ENCODE measurements around the gene ZHX3. TPM values are rescaled to one million over a fixed set of nuclear protein-coding genes. Genes with fewer than 3 reads are reported as not detected.

Gene ZHX3
- total and polyA plus RNA-seq, 9 of the 15 experiments (the other 6 are each of a cell fraction or from before 2014, with no cell fraction given) = 0.80 to 14.6 (median 4.9) TPM

DNA sequence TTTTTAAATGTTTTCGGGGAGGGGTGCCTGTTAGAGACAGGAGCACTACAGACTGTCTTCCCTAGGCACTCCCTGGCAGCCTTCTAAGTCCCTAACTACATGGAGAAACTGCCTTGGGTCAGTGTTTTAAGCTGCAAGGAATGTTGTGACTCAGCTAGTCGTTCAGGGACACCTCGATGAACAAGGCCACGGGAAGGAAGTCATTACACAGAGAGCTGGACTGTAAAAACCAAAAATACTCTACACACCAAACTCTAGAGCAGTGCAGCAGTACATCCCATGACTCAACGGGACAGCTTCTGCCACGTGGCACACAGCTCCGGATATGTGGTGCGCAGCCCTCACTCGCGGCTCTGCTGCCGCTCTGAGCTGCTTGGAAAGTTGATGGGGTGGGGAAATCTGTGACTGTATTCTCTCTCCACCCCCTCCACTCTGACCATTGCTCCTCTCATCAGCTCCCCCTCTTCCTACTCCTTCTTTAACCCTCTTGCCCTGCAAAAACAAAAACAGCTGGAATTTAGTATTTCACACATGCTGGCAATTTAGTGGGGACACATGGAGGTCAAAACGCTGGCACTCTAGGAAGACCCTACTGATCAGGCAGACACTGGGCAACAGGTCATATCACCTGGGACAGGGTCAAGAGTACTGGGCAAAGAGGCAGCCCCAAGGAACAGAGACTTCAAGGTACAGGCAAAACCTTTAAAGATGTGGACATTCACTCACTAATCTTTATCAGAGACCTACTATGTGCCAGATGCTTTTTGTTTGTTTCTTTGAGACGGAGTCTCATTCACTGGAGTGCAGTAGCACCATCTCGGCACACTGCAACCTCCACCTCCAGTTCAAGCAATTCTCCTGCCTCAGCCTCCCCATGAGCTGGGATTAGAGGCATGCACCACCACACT, 12.2 kb upstream of the ZHX3 start (continued):
- TF ChIP-seq, protein P1, sequence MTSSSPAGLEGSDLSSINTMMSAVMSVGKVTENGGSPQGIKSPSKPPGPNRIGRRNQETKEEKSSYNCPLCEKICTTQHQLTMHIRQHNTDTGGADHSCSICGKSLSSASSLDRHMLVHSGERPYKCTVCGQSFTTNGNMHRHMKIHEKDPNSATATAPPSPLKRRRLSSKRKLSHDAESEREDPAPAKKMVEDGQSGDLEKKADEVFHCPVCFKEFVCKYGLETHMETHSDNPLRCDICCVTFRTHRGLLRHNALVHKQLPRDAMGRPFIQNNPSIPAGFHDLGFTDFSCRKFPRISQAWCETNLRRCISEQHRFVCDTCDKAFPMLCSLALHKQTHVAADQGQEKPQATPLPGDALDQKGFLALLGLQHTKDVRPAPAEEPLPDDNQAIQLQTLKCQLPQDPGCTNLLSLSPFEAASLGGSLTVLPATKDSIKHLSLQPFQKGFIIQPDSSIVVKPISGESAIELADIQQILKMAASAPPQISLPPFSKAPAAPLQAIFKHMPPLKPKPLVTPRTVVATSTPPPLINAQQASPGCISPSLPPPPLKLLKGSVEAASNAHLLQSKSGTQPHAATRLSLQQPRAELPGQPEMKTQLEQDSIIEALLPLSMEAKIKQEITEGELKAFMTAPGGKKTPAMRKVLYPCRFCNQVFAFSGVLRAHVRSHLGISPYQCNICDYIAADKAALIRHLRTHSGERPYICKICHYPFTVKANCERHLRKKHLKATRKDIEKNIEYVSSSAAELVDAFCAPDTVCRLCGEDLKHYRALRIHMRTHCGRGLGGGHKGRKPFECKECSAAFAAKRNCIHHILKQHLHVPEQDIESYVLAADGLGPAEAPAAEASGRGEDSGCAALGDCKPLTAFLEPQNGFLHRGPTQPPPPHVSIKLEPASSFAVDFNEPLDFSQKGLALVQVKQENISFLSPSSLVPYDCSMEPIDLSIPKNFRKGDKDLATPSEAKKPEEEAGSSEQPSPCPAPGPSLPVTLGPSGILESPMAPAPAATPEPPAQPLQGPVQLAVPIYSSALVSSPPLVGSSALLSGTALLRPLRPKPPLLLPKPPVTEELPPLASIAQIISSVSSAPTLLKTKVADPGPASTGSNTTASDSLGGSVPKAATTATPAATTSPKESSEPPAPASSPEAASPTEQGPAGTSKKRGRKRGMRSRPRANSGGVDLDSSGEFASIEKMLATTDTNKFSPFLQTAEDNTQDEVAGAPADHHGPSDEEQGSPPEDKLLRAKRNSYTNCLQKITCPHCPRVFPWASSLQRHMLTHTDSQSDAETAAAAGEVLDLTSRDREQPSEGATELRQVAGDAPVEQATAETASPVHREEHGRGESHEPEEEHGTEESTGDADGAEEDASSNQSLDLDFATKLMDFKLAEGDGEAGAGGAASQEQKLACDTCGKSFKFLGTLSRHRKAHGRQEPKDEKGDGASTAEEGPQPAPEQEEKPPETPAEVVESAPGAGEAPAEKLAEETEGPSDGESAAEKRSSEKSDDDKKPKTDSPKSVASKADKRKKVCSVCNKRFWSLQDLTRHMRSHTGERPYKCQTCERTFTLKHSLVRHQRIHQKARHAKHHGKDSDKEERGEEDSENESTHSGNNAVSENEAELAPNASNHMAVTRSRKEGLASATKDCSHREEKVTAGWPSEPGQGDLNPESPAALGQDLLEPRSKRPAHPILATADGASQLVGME (CRISPR knock-in tag; IDR thresholded peaks at IDR 0.05) = no peak
- TF ChIP-seq IRF2 (CRISPR knock-in tag; IDR thresholded peaks at IDR 0.05) (no peak), ILF3 (IDR thresholded peaks at IDR 0.05; ENCODE audit: borderline replicate concordance) (no peak), NRF1 (conservative IDR thresholded peaks at IDR 0.05 in 1 of 2, IDR thresholded peaks at IDR 0.05 in 1 of 2) (peak; percentile 17 to 44; a peak in 2 of 4 replicates), SRSF3 (IDR thresholded peaks at IDR 0.05; ENCODE audit: insufficient read depth, low read length) (no peak), CBX2 (IDR thresholded peaks at IDR 0.05; ENCODE audit: insufficient read depth, low read length, poor library complexity, severe bottlenecking) (no peak), ATF1 (CRISPR knock-in tag; IDR thresholded peaks at IDR 0.05) (no peak), ATF1 (tag; IDR thresholded peaks at IDR 0.05) (no peak)
- TF ChIP-seq, protein P2, sequence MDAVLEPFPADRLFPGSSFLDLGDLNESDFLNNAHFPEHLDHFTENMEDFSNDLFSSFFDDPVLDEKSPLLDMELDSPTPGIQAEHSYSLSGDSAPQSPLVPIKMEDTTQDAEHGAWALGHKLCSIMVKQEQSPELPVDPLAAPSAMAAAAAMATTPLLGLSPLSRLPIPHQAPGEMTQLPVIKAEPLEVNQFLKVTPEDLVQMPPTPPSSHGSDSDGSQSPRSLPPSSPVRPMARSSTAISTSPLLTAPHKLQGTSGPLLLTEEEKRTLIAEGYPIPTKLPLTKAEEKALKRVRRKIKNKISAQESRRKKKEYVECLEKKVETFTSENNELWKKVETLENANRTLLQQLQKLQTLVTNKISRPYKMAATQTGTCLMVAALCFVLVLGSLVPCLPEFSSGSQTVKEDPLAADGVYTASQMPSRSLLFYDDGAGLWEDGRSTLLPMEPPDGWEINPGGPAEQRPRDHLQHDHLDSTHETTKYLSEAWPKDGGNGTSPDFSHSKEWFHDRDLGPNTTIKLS (IDR thresholded peaks at IDR 0.05; ENCODE audit: borderline replicate concordance, low read depth) = peak; percentile 89
- TF ChIP-seq, protein P3, sequence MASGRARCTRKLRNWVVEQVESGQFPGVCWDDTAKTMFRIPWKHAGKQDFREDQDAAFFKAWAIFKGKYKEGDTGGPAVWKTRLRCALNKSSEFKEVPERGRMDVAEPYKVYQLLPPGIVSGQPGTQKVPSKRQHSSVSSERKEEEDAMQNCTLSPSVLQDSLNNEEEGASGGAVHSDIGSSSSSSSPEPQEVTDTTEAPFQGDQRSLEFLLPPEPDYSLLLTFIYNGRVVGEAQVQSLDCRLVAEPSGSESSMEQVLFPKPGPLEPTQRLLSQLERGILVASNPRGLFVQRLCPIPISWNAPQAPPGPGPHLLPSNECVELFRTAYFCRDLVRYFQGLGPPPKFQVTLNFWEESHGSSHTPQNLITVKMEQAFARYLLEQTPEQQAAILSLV (tag; IDR thresholded peaks at IDR 0.05) = no peak
- TF ChIP-seq, protein P4, sequence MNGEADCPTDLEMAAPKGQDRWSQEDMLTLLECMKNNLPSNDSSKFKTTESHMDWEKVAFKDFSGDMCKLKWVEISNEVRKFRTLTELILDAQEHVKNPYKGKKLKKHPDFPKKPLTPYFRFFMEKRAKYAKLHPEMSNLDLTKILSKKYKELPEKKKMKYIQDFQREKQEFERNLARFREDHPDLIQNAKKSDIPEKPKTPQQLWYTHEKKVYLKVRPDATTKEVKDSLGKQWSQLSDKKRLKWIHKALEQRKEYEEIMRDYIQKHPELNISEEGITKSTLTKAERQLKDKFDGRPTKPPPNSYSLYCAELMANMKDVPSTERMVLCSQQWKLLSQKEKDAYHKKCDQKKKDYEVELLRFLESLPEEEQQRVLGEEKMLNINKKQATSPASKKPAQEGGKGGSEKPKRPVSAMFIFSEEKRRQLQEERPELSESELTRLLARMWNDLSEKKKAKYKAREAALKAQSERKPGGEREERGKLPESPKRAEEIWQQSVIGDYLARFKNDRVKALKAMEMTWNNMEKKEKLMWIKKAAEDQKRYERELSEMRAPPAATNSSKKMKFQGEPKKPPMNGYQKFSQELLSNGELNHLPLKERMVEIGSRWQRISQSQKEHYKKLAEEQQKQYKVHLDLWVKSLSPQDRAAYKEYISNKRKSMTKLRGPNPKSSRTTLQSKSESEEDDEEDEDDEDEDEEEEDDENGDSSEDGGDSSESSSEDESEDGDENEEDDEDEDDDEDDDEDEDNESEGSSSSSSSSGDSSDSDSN (IDR thresholded peaks at IDR 0.05; ENCODE audit: borderline replicate concordance in 1 of 2, low read depth in 2 of 2, low read length in 2 of 2) = no peak
- TF ChIP-seq, protein P5, sequence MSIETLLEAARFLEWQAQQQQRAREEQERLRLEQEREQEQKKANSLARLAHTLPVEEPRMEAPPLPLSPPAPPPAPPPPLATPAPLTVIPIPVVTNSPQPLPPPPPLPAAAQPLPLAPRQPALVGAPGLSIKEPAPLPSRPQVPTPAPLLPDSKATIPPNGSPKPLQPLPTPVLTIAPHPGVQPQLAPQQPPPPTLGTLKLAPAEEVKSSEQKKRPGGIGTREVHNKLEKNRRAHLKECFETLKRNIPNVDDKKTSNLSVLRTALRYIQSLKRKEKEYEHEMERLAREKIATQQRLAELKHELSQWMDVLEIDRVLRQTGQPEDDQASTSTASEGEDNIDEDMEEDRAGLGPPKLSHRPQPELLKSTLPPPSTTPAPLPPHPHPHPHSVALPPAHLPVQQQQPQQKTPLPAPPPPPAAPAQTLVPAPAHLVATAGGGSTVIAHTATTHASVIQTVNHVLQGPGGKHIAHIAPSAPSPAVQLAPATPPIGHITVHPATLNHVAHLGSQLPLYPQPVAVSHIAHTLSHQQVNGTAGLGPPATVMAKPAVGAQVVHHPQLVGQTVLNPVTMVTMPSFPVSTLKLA (conservative IDR thresholded peaks at IDR 0.05) = peak in 1 of 2 experiments; percentile 46; a peak in 2 of 4 replicates
